Skeletal muscle cell (primary cell): Measurements from ENCODE around the gene GALNT9.
A peak's percentile ranks its signal among the peaks of the same experiment; 100 is the strongest.

ENCODE experiments used
- DNase-seq: peaks from one replicate; pipeline ENCODE4 v3.0.0-alpha.2; 2010; ENCODE audit warnings: low read depth
- H3K4me3 ChIP-seq: 2 replicates; pipeline ENCODE4 v1.5.1; 2011; ENCODE audit warnings: low read depth, mild to moderate bottlenecking, control low read depth, low read length, moderate library complexity

GALNT9 gene

GRCh38 chr12:132213359-132214160 is 115.8 kb downstream of the GALNT9 start:
- H3K4me3 ChIP-seq: no peak overlapping the region
- DNase-seq: no peak

DNA sequence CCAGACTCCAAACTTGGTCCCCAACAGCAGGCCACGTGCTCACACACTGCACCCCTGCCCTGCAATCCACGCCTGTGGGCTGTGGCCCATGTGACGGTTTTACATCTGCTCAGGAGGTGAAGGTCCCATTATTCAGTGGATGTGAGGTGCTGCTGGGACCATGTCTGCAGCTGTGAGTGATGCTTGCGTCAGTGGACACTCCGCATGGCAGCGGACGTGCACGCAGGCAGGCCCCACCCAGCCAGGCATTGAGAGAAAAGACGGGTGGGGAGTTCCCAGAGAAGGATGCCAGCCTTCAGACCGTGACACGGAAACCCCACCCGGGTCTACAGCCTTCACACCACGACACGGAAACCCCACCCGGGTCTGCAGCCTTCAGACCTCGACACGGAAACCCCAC is 117.6 kb downstream of the GALNT9 start:
- H3K4me3 ChIP-seq: no peak overlapping the region
- DNase-seq: no peak

DNA sequence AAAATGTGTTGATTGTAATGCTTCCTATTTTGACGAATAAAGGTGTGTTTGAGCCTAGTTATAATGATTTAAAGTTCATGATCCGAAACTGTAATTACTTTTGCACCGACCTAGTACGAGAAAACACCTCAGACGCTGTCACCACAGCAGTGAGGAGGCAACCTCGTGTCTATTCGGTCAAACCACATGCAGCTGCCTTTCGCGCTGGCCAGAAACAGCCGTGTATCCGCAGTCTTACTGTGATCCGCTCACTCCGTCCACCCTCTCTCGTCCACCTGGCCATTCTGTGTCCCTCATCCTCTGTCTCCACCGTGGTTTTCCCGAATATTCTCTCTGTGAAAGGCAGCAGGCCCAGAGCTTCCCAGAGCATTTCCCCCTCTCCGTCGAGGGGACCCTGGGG is 118.1 kb downstream of the GALNT9 start:
- no peak for DNase-seq
- no peak overlapping the region for H3K4me3 ChIP-seq

DNA sequence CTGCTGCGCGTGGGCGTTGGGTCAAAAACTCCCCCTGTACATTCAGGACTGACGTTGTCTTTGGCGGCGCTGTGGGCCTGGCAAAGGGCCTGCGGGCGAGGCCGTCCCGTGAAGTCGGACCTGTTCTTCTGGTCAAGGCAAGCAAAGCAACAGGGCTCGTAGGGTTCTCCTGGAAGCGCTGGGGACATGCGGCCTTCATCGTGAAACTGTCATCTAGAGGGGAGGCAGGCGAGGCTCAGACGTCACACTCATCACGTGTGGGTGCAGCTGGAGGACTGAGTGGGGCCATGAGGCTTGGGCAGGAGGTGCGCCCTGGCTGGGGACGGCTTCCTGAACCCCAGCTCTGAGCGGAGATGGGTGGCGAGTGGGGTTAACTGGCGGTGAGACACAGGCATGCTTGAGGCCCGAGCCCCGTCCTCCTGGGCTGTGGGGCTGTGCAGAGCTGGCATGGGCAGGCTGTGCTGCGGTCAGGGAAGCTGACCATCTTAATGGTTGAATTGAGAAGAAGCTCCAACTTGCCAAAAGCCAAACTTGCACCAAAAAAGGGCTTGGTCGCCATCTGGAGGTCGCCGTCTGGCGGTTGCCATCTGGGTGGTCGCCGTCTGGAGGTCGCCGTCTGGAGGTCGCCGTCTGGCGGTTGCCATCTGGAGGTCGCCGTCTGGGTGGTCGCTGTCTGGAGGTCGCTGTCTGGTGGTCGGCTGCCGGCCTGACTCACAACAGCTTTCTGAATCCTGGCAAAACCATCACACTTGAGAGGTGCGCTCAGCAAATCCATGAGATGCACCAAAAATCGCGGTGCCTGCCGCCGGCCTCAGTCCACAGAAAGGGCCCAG is 119.0 kb downstream of the GALNT9 start:
- no peak for DNase-seq
- no peak overlapping the region for H3K4me3 ChIP-seq

GRCh38 chr12:132209619-132210222 is 119.7 kb downstream of the GALNT9 start:
- DNase-seq: no peak
- H3K4me3 ChIP-seq: no peak overlapping the region

DNA sequence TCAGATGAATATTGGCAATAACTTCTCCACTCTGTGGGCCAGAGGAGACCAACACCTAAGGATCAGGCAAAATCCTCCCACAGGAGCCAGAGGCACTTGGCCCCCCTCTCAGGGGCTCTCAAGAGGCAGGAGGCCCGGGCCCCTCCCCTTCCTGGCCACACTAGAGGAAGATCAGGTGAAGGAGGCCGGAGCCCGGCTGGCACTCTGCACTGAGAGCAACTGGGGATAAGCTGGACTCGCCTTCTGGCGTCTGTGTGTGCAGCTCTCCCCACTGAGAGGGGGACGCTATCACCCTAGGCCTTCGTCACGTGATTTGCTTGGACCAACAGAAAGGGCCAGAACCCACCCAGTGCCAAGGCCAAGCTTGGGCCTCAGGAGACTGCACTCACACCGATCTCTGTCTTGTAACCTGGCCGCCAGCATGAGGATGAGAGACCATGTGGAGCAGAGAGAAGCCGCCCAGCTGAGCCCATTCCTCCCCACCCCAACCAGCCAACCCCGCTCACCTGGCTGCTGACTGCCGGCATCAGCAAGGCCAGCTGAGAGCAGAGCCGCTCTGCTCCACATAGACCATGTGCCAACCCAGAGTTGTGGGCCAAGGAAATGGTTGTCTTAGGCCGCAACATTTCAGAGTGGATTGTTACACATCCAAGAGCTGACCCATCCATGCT is 121.1 kb downstream of the GALNT9 start:
- no peak overlapping the region for H3K4me3 ChIP-seq
- DNase-seq: no peak

GRCh38 chr12:132207083-132207775 is 122.2 kb downstream of the GALNT9 start:
- H3K4me3 ChIP-seq: no peak overlapping the region
- DNase-seq: no peak

DNA sequence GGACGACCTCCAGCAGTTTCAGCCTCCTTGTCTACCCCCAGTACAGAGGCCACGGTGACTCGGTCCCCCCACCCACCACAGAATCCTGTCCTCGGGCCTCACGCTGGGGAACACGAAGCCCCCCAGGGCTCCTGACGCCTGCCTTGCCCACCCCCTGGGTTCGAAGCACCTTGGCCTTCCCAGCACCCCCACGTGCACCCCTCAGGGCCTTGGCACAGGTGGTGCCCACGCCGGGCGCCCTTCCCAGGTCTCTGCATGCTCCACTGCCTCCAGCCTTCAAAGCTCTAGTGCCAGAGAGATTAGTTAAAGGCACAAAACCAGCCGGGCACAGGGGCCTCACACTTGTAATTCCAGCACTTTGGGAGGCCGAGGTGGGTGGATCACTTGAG is 123.3 kb downstream of the GALNT9 start:
- DNase-seq: no peak
- H3K4me3 ChIP-seq: no peak overlapping the region

- no peak for DNase-seq
- no peak overlapping the region for H3K4me3 ChIP-seq
Measured at GRCh38 chr12:132205271-132206045, 123.9 kb downstream of the GALNT9 start.

DNA sequence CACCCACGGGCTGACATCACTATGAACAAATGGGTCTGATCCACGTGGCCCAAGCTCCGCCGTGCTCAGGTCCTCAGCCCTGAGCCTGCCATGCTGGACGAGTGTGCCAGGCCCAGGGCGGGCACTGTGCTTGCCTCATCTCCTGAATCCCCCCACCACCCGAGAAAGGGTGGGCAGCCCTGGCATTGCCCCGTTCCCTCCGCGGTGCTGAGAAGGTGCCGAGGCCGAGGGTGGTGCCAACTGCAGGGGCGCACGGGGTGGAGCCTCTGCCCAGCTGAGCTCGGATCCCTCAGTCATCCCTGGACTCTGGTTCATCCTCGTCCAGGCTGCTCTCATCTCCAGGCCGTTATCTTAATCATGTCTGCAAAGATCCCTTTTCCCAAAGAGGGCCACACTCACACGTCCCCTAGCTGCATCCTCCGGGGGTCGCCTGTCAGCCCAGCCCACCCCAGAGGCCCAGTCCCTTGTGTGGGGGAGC is 124.6 kb downstream of the GALNT9 start:
- no peak overlapping the region for H3K4me3 ChIP-seq
- DNase-seq: no peak

DNA sequence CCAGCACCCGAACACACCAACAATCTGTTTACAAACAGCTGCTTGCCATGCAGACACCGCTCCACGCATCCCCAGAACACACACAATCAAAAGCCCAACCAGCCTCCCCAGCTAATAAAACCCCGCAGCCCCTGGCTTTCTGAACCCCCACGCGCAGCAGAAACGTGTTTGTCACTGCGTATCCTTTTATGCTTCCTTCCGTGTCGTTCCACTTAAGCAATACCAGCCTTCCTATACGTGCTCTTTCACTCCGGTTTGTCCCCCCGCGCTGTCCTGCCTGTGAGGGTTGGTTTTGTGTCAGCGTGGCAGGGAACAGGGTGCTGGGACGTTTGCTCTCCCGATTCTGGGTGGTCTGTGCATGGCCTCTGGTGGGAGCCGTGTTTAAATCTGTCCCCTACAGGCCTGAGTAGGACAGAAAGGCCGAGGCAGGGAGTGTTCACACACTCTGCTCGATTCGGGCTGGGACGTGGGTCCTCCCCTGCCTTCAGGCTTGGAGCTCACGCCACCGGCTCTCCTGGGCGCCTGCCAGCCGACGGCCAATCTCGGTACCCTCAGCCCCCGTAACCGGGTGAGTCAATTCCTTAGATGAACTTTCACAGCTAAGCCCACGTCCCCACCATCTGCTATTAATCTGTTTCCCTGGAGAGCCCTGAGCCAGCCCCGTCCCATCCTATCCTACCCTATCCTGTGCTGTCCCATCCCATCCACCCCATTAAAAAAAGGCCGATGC is 125.2 kb downstream of the GALNT9 start:
- no peak overlapping the region for H3K4me3 ChIP-seq
- DNase-seq: peak; percentile 5

DNA sequence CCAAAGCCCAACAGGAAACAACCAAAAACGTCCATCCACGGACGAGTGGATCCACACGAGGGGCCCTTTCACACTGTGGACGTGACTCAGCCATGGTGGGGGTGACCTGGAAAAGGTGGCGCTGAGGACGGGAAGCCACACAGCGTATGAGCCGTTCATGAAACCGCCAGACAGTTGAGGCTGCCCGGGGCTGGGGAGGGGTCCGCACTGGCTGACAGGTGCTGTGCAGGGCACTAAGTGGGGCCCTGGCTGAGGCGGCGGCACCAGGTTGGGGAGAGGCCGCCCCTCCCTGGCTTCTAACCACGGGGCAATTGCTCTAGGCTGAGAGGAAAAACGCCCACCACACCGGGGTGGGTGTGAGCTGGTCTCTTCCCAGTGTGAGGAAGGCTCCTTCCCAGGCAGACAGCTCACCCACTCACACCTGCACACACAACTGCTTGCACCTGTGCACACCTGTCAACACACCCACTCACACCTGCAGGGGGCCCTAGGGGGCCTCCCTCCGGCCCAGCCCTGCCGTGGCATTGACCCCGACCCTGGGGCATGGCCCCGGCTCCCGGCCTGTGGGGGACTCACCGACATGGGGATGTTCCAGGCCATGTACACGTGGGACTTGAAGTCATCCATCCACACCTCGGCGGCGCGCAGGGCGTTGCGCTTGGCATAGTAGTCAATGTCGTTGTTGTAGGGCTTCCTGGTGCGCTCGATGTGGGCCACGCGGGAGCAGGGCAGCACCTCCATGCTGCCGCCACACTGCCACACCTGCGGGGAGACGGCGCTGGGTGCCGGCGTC is 126.3 kb downstream of the GALNT9 start:
- no peak for DNase-seq
- H3K4me3 ChIP-seq: no peak overlapping the region

GRCh38 chr12:132201391-132202120 is 127.8 kb downstream of the GALNT9 start:
- no peak for DNase-seq

DNA sequence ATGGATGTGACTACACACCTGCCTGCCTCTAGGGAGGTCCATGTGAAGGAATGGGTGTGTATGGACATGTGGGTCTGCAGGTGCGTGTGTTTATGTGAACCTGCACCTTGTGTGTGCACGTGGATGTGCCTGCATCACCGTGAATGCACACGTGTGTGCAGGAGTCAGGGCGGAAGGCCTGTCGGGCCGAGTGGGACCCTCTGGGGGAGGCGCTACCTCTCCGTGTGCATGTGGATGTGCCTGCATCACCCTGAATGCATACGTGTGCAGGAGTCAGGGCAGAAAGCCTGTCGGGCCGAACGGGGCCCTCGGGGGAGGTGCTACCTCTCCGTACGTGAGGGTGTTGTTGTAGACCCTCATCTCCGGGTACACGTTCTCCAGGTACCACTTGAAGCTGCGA is 128.6 kb downstream of the GALNT9 start:
- no peak for DNase-seq
- no peak overlapping the region for H3K4me3 ChIP-seq

More at GRCh38 chr12:132201391-132202120, 127.8 kb downstream of the GALNT9 start:
- H3K4me3 ChIP-seq: no peak overlapping the region

DNA sequence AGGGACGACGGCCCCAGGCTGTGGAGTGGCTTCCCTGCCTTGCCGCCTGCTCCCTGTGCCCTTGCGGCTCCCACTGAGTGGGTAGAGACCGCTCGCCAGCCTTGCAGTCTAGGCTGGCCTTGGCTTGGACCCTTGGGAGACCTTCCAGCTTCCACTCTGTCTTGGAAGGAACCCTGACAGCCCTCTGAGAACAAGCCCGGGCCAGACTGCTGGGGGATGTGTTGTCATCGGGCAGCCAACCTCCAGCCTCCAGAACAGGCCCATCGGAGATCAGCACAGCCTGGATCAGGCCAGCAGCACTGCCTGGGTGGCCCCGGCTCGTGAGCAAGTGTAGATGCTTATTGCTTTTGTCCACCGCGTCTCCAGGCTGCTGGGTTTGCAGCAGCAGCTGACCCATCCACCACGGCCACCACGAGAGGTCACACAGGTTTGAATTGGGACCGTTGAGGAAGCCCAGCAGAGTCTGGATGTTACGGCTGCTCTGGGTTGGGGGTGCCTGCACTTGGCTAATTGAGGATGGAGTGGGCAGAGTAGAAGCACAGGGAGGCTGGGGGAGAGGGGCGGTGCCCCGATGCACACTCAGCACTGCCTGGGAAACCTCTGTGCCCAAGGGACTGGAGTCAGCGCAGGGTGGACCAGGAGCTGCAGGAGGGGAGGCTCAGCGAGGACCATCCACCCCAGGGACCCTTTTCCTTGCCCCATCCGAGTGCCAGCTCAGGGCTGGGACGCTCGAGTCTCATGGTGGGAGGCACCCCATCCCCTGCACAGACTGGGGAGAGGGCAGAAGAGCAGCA is 129.7 kb downstream of the GALNT9 start:
- no peak for DNase-seq
- H3K4me3 ChIP-seq: no peak overlapping the region

DNA sequence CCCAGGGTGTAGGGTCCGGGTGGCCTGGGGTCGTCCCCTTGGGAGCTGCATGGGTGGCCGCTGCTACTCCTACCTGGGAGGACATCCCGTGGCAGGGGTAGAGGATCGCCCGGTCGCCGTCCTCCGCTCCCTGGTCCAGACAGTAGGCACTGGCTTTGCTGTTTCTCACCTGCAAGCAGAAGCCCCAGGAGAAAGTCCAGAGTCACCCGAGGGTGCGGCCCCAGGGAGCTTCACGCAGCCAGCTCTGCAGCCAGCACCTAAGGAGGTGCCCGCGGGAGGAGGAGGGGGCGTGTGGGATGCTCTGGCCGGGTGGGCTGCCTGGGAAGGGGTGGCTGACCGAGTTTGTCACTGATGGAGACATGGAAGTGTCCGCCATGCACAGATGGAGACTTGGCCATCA is 130.3 kb downstream of the GALNT9 start:
- no peak overlapping the region for H3K4me3 ChIP-seq
- DNase-seq: no peak
